ENCODE results near the gene TTC19. TPM values are rescaled to one million over a fixed set of nuclear protein-coding genes. Genes with fewer than 3 reads are reported as not detected.
"Not testable (repeated sequence)": the region's sequence is repeated elsewhere in the genome, so short reads cannot be mapped to it uniquely, and the experiment has no call there.

Gene TTC19
- total RNA-seq, 1 experiment from 2014 or later, result 42.7 TPM

GRCh38 chr17:16026895-16027294, 27.3 kb downstream of the TTC19 start:
- DNase-seq (ENCODE audit: extremely low read depth, low read depth), result no peak

- DNase-seq (ENCODE audit: extremely low read depth, low read depth), result peak; percentile 86
Observed at GRCh38 chr17:16027708-16028584, 28.3 kb downstream of the TTC19 start.

DNA sequence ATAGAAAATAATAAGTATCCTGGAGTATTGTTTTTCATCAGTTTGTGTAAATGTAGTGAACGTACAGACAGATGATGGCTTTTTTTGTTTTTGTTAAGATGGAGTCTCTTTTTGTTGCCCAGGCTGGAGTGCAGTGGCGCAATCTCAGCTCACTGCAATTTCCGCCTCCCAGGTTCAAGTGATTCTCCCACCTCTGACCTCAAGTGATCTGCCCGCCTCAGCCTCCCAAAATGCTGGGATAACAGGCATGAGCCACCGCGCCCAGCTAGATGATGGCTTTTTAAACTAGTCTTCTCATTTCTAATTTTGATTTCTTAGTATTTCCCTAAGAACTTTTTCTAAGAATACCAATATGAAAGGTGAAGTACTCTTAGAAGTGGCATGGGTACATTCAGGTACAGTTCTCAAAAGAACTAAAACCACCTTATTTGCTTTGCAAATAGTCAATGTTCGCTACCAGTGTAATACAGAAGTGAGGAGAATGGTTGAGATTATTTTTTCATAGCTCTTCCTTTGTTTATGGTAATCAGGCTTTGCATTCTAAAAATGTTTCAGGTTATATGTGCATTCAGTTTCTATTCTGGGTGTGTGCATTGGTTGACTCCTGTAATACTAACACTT, 34.2 kb downstream of the TTC19 start:
- DNase-seq (ENCODE audit: extremely low read depth, low read depth), result no peak

DNA sequence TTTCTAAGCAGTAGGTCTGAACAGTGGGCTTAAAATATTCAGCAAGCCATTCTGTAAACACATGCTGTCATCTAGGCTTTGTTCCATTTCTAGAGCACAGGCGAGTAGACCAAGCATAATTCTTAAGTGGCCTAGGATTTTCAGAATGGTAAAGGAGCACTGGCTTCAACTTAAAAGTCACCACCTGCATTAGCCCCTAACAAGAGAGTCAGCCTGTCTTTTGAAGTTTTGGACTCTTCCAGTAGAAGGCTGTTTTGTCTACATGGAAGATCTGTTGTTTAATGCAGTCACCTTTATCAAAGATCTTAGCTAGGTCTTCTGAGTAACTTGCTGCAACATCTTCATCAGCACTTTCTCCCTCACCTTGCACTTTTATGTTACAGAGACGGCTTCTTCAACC, 36.6 kb downstream of the TTC19 start:
- DNase-seq (ENCODE audit: extremely low read depth, low read depth), result no peak

- DNase-seq (ENCODE audit: extremely low read depth, low read depth), result no peak
Observed at GRCh38 chr17:16037636-16038035, 38.0 kb downstream of the TTC19 start.

GRCh38 chr17:16040710-16041251, 41.2 kb downstream of the TTC19 start:
- no peak for DNase-seq (ENCODE audit: extremely low read depth, low read depth)

DNA sequence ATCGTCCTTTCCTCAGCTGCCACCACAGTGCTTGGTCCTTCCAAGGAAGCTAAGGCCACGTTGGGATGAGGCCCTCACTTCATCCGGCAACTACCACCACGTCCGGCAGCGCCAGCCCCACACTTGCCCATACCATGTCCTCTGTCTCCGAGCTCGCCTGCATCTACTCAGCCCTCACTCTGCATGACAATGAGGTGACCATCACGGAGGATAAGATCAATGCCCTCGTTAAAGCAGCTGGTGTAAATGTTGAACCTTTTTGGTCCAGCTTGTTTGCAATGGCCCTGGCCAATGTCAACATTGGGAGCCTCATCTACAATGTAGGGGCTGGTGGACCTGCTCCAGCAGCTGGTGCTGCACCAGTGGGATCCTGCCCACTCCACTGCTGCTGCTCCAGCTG, 44.9 kb downstream of the TTC19 start:
- DNase-seq (ENCODE audit: extremely low read depth, low read depth), result no peak

- no peak for DNase-seq (ENCODE audit: extremely low read depth, low read depth)
Observed at GRCh38 chr17:16046966-16047365, 47.3 kb downstream of the TTC19 start.

GRCh38 chr17:16048811-16049449, 49.3 kb downstream of the TTC19 start:
- DNase-seq (ENCODE audit: extremely low read depth, low read depth), result no peak

DNA sequence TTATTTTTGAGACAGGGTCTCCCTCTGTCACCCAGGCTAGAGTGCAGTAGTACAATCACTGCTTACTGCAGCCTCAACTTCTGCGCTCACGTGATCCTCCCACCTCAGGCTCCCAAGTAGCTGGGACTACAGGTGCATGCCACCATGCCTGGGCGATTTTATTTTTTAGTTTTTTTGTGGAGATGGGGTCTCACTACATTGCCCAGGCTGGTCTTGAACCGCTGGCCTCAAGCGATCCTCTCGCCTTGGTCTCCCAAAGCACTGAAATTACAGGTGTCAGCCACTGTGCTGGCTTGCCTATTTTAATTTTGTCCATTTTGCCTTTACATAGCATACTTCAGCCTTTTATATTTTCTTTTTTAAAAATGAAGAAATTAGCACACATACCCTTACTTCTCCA, 51.2 kb downstream of the TTC19 start:
- DNase-seq (ENCODE audit: extremely low read depth, low read depth), result no peak

DNA sequence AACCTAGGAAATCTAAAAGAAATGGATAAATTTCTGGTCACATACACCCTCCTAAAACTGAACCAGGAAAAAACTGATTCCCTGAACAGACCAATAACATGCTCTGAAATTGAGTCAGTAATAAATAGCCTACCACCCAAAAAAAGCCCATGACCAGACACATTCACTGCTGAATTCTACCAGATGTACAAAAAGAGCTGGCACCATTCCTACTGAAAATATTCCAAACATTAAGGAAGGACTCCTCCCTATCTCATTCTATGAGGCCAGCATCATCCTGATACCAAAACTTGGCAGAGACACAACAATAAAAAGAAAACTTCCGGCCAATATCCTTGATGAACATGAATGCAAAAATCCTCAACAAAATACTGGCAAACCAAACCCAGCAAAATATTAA, 52.9 kb downstream of the TTC19 start:
- DNase-seq (ENCODE audit: extremely low read depth, low read depth), result no peak

DNA sequence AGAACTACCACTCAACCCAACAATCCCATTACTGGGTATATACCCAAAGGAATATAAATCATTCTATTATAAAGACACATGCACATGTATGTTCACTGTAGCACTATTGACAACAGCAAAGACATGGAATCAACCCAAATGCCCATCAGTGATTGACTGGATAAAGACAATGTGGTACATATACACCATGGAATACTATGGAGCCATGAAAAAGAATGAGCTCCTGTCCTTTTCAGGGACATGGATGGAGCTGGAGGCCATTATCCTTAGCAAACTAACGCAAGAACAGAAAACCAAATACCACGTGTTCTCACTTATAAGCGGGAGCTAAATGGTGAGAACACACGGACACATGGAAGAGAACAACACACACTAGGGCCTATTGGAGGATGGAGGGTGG, 55.5 kb downstream of the TTC19 start:
- not testable (repeated sequence) for DNase-seq (ENCODE audit: extremely low read depth, low read depth)

GRCh38 chr17:16061631-16062030, 62.0 kb downstream of the TTC19 start:
- no peak for DNase-seq (ENCODE audit: extremely low read depth, low read depth)

GRCh38 chr17:16066125-16066524, 66.5 kb downstream of the TTC19 start:
- DNase-seq (ENCODE audit: extremely low read depth, low read depth), result no peak

GRCh38 chr17:16068323-16068722, 68.7 kb downstream of the TTC19 start:
- DNase-seq (ENCODE audit: extremely low read depth, low read depth), result no peak

- no peak for DNase-seq (ENCODE audit: extremely low read depth, low read depth)
Observed at GRCh38 chr17:16072031-16072430, 72.4 kb downstream of the TTC19 start.

GRCh38 chr17:16073845-16074244, 74.2 kb downstream of the TTC19 start:
- DNase-seq (ENCODE audit: extremely low read depth, low read depth), result no peak

DNA sequence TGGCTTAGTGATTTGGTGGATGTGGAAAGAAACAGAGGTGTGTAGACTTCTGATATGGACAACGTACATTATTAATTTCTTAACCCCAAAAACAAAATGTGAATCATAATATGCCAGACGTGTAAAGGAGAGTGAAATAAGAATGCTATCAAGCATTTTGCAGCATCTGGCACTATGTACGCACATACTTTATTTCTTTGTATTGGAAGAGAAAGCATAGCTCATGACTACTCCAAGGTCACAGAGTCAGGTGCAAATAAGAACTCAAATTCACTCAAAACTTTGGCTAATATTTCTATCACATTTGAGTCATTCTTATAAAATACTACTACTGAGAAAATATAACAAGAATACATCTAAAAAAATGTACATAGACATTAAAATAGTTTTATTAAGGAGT, 74.8 kb downstream of the TTC19 start:
- no peak for DNase-seq (ENCODE audit: extremely low read depth, low read depth)

GRCh38 chr17:16075949-16076348, 76.3 kb downstream of the TTC19 start:
- no peak for DNase-seq (ENCODE audit: extremely low read depth, low read depth)

All from NCI-H460 (cell line).